Middle frontal gyrus (tissue), 1 donor: ENCODE data around the gene WDFY4.

ENCODE experiments used
- DNase-seq: peaks from one replicate; pipeline ENCODE4 v3.0.0-alpha.2; 2015; ENCODE audit warnings: low spot score; ENCODE audit errors: extremely low spot score

The WDFY4 gene

DNA sequence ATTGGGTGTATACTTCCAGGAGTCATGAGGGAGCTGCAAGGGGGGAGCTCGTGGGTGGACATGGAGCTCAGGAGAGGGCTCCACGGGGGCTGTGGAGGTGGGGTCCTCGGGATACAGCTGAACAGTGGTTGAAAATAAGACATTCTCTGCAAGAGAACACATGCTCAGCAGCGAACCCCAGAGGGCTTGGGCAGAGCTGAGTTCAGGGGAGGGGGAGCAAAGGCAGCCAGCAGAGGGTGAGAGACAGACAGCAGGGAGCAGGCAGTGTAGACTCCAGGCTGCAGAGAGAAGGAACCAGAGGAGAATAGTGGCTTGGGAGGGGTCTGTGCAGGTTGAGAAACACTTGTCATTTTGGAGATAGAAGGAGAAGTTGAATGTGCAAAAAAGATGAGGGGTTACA lies 327.9 kb downstream of the WDFY4 start:
- DNase-seq: no peak

DNA sequence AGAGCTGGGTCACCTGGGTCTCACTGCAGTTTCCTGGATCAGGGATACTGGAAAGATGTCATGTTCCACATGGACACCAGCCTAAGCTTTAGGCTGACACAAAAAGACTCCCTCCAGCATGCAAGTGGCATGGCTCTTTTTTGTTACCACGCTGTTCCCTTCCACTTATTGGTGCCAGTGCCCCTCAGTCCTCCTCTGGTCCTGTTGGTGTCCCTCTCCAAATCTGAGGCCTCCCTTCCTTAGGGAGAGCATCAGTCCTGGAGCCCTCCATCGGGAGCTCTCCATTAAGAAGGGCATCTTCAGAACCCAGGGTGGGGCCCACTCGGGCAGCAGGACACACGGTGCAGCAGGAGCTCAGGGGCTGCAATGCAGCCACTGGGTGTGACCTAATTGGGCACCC lies 331.0 kb downstream of the WDFY4 start:
- no peak for DNase-seq

DNA sequence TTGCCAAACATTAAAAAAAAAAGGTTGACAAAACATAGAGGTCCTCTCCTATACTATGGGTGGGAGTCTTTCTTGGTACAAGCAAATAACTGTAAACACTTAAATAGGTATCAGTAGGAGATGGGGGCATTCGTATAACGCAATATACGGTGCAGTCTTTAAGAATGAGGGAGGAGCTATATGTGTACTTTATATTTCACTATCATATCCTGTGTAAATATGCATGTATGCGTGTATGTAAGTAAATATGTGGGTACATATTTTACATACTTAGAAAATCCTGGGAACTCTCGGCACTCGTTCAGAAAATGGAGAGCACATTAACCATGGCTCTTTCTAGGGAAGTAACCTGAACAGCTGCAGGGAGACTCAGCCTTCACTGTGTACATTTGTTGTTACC lies 337.0 kb downstream of the WDFY4 start:
- no peak for DNase-seq

DNA sequence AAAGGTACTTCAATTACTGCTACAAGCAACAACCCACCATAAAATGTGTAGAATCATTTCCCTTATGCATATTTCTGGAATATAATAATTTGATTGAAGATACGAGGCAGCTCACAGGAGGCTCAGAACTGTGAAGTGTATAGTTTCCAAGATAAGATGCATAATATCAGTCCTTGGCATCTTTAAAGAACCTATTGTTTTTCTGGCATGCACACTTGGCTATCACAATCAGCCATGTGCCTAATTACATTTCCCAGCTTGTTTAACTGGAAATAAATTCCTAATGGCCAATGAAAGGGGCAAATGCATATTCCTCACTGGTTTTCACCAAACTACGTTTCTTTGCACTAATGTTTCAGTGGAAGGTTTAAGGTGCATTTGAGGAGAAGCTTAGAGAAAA lies 338.4 kb downstream of the WDFY4 start:
- DNase-seq: no peak

DNA sequence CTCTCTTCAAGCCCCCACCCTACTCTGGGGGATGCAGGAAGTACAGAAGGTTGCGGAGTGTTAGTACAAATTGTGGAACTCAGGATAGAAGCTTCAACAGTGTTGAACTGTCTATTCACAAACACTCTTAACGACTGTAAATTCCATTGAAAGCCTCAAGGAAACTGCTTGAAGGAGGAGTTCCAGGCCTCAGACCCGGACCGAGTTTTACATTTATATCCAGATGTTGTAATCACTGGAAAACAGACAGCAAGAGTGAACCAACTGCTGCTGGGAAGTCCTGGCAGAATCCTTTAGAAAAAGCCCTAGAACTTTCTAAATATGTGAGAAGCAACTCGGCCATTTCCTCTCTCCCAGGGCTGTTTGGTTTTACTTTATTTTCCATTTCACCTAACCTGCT lies 339.1 kb downstream of the WDFY4 start:
- no peak for DNase-seq

DNA sequence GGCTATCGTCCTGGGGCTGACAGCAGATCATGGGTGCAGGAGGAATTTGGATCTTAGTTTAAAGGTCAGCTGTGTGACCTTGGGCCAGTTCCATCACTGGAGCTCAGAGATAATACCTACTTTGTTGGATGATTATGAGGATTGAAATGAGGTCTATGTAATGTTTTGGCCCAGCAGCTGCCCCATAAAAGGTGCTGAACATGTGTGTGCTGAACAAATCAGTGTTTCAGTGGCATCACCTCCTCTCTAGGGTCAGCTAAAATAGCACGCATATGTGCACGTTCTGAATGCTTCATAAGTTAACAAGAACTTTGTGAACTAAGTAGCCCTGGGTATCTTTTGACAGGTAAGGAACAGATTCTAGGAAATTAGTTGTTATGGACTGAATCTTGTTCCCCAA lies 339.8 kb downstream of the WDFY4 start:
- DNase-seq: no peak

DNA sequence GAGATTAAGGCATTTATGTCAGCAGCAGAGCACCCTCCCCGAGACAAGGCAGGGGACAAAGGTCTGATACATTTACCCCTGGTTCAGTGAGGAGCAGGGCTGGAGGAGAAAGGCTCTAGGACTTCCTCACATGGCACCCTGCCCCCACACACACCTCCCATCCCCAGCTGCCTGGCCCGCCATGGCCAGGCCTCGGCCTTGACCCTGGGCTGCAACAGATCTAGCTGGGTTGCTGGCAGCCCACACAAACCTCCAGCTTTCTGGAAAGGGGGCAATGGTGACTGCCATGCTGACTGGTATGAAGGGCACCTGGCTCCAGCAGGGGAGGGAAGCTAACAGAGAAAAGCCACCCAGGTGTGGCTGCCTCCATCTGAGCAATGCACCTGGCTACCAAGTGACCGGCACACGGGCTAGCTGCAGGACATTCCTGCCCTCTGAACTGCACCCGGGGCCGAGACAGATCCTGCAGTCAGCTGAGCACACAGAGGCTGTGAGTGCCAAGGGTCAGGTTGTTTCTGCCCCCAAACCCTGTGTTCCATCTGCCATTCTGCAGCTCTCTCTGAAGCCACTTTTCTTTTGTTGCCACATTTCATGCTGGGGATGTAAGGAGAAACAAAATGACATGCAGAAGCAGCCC lies 340.8 kb downstream of the WDFY4 start:
- no peak for DNase-seq

DNA sequence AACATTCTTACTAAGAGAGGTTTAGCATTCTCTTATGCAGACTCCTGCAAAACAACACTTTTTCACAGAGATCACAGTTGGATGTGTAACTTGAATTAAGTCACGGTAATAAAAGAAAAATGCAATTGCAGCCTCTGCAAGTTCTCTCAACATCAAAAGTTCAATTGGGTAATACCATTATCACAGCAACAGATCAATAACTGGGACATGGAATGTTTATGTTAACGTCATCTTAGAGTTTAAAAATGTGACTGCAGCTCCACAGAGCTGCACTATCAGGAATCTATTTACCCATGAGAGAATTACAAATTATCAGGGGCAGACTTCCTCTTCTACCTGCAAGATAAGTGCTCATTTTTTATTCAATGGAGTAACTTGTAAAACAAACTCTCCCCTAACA lies 344.0 kb downstream of the WDFY4 start:
- DNase-seq: no peak

DNA sequence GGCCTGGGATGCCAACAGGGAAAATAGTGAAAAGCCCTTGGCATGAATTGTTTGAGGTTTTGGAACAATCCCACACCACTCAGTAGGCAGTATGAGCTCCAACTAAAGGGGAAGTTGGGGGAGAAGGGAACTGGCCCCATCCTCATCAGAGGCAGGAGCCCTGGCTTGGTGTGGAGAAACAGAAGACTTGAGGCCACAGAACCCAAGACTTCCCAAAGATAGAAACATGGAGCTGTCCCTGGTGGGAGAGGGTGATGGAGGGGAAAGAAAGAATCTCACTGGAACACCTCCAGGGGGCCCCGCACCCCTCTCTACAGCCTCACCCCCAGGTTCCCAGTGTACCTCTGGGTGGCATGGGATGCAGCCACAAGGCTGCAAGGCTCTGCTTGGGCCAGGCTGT lies 345.0 kb downstream of the WDFY4 start:
- DNase-seq: no peak
